Rectal smooth muscle tissue (tissue), 1 donor: Measurements from ENCODE around the gene MAPK13.

Experiments
- H3K27ac ChIP-seq: one replicate; pipeline ENCODE4 v1.7.0; 2013; ENCODE audit warnings: low read depth, low read length, inconsistent platforms
- H3K27me3 ChIP-seq: one replicate; pipeline ENCODE4 v1.7.0; 2013; ENCODE audit warnings: low read length; ENCODE audit not compliant: control insufficient read depth, insufficient read depth
- H3K36me3 ChIP-seq: one replicate; pipeline ENCODE4 v1.7.0; 2013; ENCODE audit warnings: low read length; ENCODE audit not compliant: control insufficient read depth, insufficient read depth
- H3K4me1 ChIP-seq: one replicate; pipeline ENCODE4 v1.7.0; 2013; ENCODE audit warnings: low read length; ENCODE audit not compliant: control insufficient read depth, insufficient read depth
- H3K4me3 ChIP-seq: one replicate; pipeline ENCODE4 v1.7.0; 2013; ENCODE audit warnings: low read length
- H3K9ac ChIP-seq: one replicate; pipeline ENCODE4 v1.7.0; 2013; ENCODE audit warnings: low read length

The MAPK13 gene

DNA sequence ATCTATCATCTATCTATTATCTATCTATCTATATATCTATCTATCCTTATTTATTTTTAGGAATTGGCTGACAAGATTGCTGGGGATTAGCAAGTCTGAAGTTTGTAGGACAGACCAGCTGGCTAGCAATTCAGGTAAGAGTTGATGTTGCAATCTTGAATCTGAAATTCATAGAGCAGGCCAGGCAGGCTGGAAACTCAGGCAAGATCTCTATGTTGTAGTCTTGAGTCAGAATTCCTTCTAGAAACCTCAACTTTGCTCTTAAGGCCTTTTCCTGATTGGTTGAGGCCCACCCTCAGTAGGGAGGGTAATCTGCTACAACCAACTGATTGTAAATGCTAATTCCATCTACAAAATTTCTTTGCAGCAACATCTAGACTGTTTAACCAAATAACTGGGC, 19.2 kb downstream of the MAPK13 start:
- H3K4me1 ChIP-seq: no peaks in the 10 kb centered on the region
- no peak overlapping the region for H3K4me3 ChIP-seq
- no peak overlapping the region for H3K9ac ChIP-seq
- no peaks in the 10 kb centered on the region for H3K36me3 ChIP-seq
- no peak overlapping the region for H3K27ac ChIP-seq
- H3K27me3 ChIP-seq: no peaks in the 10 kb centered on the region

- no peaks in the 10 kb centered on the region for H3K36me3 ChIP-seq
- H3K4me1 ChIP-seq: no peaks in the 10 kb centered on the region
- no peak overlapping the region for H3K27ac ChIP-seq
- H3K4me3 ChIP-seq: no peak overlapping the region
- no peaks in the 10 kb centered on the region for H3K27me3 ChIP-seq
- no peak overlapping the region for H3K9ac ChIP-seq
These were observed 20.0 kb downstream of the MAPK13 start for GRCh38 chr6:36150283-36150682.

DNA sequence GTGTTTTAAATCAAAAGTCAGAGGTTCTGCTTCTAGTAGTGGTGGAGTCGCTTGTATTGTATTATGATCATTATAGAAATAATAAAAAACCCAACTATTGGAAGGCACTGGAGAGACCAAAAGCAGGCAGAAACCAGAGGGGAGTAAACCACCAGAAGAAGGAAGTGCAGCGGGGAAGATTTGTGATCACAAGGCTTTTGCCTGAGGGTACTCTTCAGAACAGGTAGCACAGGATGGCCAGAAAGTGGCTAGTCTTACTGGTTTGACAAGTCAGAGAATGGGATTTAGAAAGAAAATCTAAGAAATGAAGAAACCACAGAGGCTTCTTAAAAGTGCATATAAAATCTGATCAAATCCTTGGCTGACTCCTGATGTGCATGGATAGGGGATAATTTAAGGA, 24.0 kb downstream of the MAPK13 start:
- Histone ChIP-seq H3K27ac (no peak overlapping the region), H3K4me1 (no peaks in the 10 kb centered on the region), H3K27me3 (no peaks in the 10 kb centered on the region), H3K36me3 (no peaks in the 10 kb centered on the region), H3K9ac (no peak overlapping the region), H3K4me3 (no peak overlapping the region)

DNA sequence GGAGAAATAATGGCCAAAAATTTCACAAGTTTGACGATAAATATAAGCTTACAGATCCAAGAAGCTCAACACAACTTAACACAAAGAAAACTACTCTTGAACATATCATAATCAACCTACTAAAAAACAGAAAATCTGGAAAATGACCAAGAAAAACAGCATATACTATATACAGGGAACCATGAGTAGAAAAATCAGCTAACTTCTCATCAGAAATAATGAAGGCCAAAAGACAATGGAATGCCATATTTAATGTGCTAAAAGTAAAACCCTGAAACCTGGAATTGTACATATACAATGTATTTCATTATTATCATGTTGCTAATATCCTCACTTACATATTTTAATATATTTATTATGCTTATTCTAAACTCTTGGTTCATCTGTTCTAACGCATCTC, 25.3 kb downstream of the MAPK13 start:
- Histone ChIP-seq H3K9ac (no peak overlapping the region), H3K4me1 (no peaks in the 10 kb centered on the region), H3K4me3 (no peak overlapping the region), H3K36me3 (no peaks in the 10 kb centered on the region), H3K27me3 (no peaks in the 10 kb centered on the region), H3K27ac (no peak overlapping the region)

- Histone ChIP-seq H3K36me3 (no peaks in the 10 kb centered on the region), H3K4me3 (no peak overlapping the region), H3K9ac (no peak overlapping the region), H3K27ac (no peak overlapping the region), H3K4me1 (no peaks in the 10 kb centered on the region), H3K27me3 (no peaks in the 10 kb centered on the region)
These were observed 29.9 kb downstream of the MAPK13 start for GRCh38 chr6:36160147-36160760.

GRCh38 chr6:36169023-36170007, 39.0 kb downstream of the MAPK13 start:
- H3K36me3 ChIP-seq: no peaks in the 10 kb centered on the region

GRCh38 chr6:36170704-36171103, 40.4 kb downstream of the MAPK13 start:
- Histone ChIP-seq H3K36me3 (no peaks in the 10 kb centered on the region), H3K4me3 (no peak overlapping the region), H3K27ac (no peak overlapping the region), H3K4me1 (no peaks in the 10 kb centered on the region), H3K27me3 (no peaks in the 10 kb centered on the region), H3K9ac (no peak overlapping the region)

More at GRCh38 chr6:36169023-36170007, 39.0 kb downstream of the MAPK13 start:
- no peaks in the 10 kb centered on the region for H3K27me3 ChIP-seq
- H3K9ac ChIP-seq: no peak overlapping the region
- no peak overlapping the region for H3K27ac ChIP-seq
- no peaks in the 10 kb centered on the region for H3K4me1 ChIP-seq
- no peak overlapping the region for H3K4me3 ChIP-seq

DNA sequence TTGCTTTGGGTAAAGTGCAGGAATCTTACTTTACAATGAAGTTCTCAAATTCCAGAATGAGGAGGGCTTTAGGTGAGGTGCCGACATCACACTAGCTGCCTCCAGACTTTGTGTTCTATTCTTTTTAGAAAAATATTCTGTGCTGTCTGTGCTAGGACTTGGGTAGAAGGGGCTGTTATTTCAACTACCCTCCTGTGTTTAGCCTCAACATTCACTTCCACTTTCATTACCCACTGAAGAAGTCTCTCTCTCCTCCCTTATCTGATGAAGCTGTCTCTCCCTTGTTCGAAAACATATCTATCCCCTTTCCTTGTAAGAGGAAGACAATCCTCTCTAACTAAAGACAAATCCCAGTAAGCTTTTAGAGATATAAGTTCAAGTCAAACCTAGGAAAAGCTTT, 41.3 kb downstream of the MAPK13 start:
- no peaks in the 10 kb centered on the region for H3K27me3 ChIP-seq
- no peak overlapping the region for H3K4me3 ChIP-seq
- no peaks in the 10 kb centered on the region for H3K36me3 ChIP-seq
- no peaks in the 10 kb centered on the region for H3K4me1 ChIP-seq
- no peak overlapping the region for H3K27ac ChIP-seq
- no peak overlapping the region for H3K9ac ChIP-seq

- Histone ChIP-seq H3K27ac (no peak overlapping the region), H3K9ac (no peak overlapping the region), H3K36me3 (no peaks in the 10 kb centered on the region), H3K27me3 (no peaks in the 10 kb centered on the region), H3K4me3 (no peak overlapping the region), H3K4me1 (no peaks in the 10 kb centered on the region)
These were observed 46.9 kb downstream of the MAPK13 start for GRCh38 chr6:36177166-36177565.

- no peak overlapping the region for H3K9ac ChIP-seq
- no peaks in the 10 kb centered on the region for H3K4me1 ChIP-seq
- no peaks in the 10 kb centered on the region for H3K36me3 ChIP-seq
- H3K4me3 ChIP-seq: no peak overlapping the region
- no peaks in the 10 kb centered on the region for H3K27me3 ChIP-seq
- no peak overlapping the region for H3K27ac ChIP-seq
These were observed 48.2 kb downstream of the MAPK13 start for GRCh38 chr6:36178544-36178943.

GRCh38 chr6:36180126-36180525, 49.8 kb downstream of the MAPK13 start:
- Histone ChIP-seq H3K9ac (no peak overlapping the region), H3K4me1 (no peaks in the 10 kb centered on the region), H3K27me3 (no peaks in the 10 kb centered on the region), H3K4me3 (no peak overlapping the region), H3K36me3 (no peaks in the 10 kb centered on the region), H3K27ac (no peak overlapping the region)

GRCh38 chr6:36184311-36184710, 54.0 kb downstream of the MAPK13 start:
- no peaks in the 10 kb centered on the region for H3K4me1 ChIP-seq
- H3K9ac ChIP-seq: no peak overlapping the region
- H3K36me3 ChIP-seq: no peaks in the 10 kb centered on the region
- H3K27ac ChIP-seq: no peak overlapping the region
- H3K4me3 ChIP-seq: no peak overlapping the region
- H3K27me3 ChIP-seq: no peaks in the 10 kb centered on the region

DNA sequence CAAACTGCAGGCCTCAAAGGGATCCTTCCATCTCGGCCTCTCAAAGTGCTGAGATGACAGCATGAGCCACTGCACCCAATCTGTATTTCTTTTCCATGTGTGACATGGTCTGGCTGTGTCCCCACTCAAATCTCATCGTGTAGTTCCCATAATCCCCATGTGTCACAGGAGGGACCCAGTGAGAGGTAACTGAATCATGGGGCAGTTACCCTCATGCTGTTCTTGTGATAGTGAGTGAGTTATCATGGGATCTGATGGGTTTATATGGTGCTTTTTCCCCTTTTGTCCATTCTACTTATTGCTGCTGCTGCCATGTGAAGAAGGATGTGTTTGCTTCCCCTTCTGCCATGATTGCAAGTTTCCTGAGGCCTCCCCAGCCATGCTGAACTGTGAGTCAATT, 55.9 kb downstream of the MAPK13 start:
- H3K9ac ChIP-seq: no peak overlapping the region
- no peak overlapping the region for H3K4me3 ChIP-seq
- no peak overlapping the region for H3K27ac ChIP-seq
- H3K4me1 ChIP-seq: no peaks in the 10 kb centered on the region
- H3K36me3 ChIP-seq: no peaks in the 10 kb centered on the region
- no peaks in the 10 kb centered on the region for H3K27me3 ChIP-seq
